Measurements from ENCODE around the gene ZDHHC1. TPM values are rescaled to one million over a fixed set of nuclear protein-coding genes. Genes with fewer than 3 reads are reported as not detected.
A peak's percentile ranks its signal among the peaks of the same experiment; 100 is the strongest.

The ZDHHC1 gene
- total and polyA plus RNA-seq, 3 donors from 2014 or later, result 26.7 to 62.7 (median 62.0) TPM

GRCh38 chr16:67445913-67446907, 29.9 kb upstream of the ZDHHC1 start:
- H3K4me3 ChIP-seq, result no peak overlapping the region
- H3K4me1 ChIP-seq, result peaks cover 71% of the 10 kb centered on the region
- H3K27ac ChIP-seq, result peak overlapping the region in 1 of 2 donors; percentile 35
- peak; percentile 51 for DNase-seq
- WGBS, 2 donors, result 56 to 73% methylated on average over 12 of the region's 12 CpGs
- no peaks in the 10 kb centered on the region for H3K27me3 ChIP-seq
- no peaks in the 10 kb centered on the region for H3K9me3 ChIP-seq
- intact Hi-C loops (cut with DNase I; ENCODE audit: low total_unique reads), result no loop called here
- TF ChIP-seq CTCF (IDR thresholded peaks at IDR 0.05), result no peak
- TF ChIP-seq POLR2A (IDR thresholded peaks at IDR 0.05), result no peak
- H3K36me3 ChIP-seq (ENCODE audit: low read depth, missing control alignments), result no peaks in the 10 kb centered on the region

- Histone ChIP-seq H3K4me1 (peaks cover 64% of the 10 kb centered on the region), H3K4me3 (no peak overlapping the region), H3K36me3 (ENCODE audit: low read depth, missing control alignments) (no peaks in the 10 kb centered on the region), H3K27ac (no peak overlapping the region), H3K27me3 (no peaks in the 10 kb centered on the region), H3K9me3 (no peaks in the 10 kb centered on the region)
- DNase-seq, result no peak
- 42 to 50% methylated on average over 1 to 3 of the region's 3 CpGs for WGBS, 2 donors
- intact Hi-C loops (cut with DNase I; ENCODE audit: low total_unique reads), result no loop called here
- TF ChIP-seq CTCF (IDR thresholded peaks at IDR 0.05), result no peak
- no peak for TF ChIP-seq POLR2A (IDR thresholded peaks at IDR 0.05)
Measured at GRCh38 chr16:67445441-67445912, 29.2 kb upstream of the ZDHHC1 start.

GRCh38 chr16:67445126-67445426, 28.8 kb upstream of the ZDHHC1 start:
- TF ChIP-seq POLR2A (IDR thresholded peaks at IDR 0.05) (no peak), CTCF (IDR thresholded peaks at IDR 0.05) (no peak)

GRCh38 chr16:67444259-67445125, 28.2 kb upstream of the ZDHHC1 start:
- TF ChIP-seq CTCF (IDR thresholded peaks at IDR 0.05), result no peak
- TF ChIP-seq POLR2A (IDR thresholded peaks at IDR 0.05), result no peak
- H3K36me3 ChIP-seq (ENCODE audit: low read depth, missing control alignments), result no peaks in the 10 kb centered on the region
- WGBS, 2 donors, result 80 to 87% methylated on average over 8 to 22 of the region's 22 CpGs

More at GRCh38 chr16:67445126-67445426, 28.8 kb upstream of the ZDHHC1 start:
- Histone ChIP-seq H3K9me3 (no peaks in the 10 kb centered on the region), H3K4me3 (no peak overlapping the region), H3K4me1 (peaks cover 60% of the 10 kb centered on the region), H3K27ac (no peak overlapping the region), H3K36me3 (ENCODE audit: low read depth, missing control alignments) (no peaks in the 10 kb centered on the region), H3K27me3 (no peaks in the 10 kb centered on the region)
- 66 to 79% methylated on average over 7 of the region's 7 CpGs for WGBS, 2 donors
- intact Hi-C loops (cut with DNase I; ENCODE audit: low total_unique reads), result no loop called here
- no peak for DNase-seq

More at GRCh38 chr16:67444259-67445125, 28.2 kb upstream of the ZDHHC1 start:
- Histone ChIP-seq H3K4me1 (peaks cover 54% of the 10 kb centered on the region), H3K9me3 (no peaks in the 10 kb centered on the region), H3K27me3 (no peaks in the 10 kb centered on the region), H3K4me3 (no peak overlapping the region), H3K27ac (no peak overlapping the region)
- intact Hi-C loops (cut with DNase I; ENCODE audit: low total_unique reads), result no loop called here
- no peak for DNase-seq

Data from testis (tissue), 3 donors.